Measurements from ENCODE around the gene HSPBP1. TPM values are rescaled to one million over a fixed set of nuclear protein-coding genes. Genes with fewer than 3 reads are reported as not detected.
A peak's percentile ranks its signal among the peaks of the same experiment; 100 is the strongest.

The HSPBP1 gene
- total and polyA plus RNA-seq, 9 of the 15 experiments (the other 6 are each of a cell fraction or from before 2014, with no cell fraction given): 0.83 to 81.3 (median 21.8) TPM

- in situ Hi-C loops (cut with MboI) (no loop called here), intact Hi-C loops (cut with micrococcal nuclease) (no loop called here)
- no peak for FAIRE-seq
- ChIA-PET CTCF (ENCODE audit: low intra/inter-chr PET ratio) (no interaction called here), POLR2A (interaction anchor here (0.7 to 1.2 kb wide), 3 partner anchors 9 to 159 kb away, joined by 3 to 9 read pairs (median 6); no protein-coding TSS in a partner anchor)
- Histone ChIP-seq H3K4me2 (ENCODE audit: insufficient read depth, low read length) (no peak overlapping the region), H3K27ac (ENCODE audit: extremely low read depth, low read depth, low read length) (no peak overlapping the region), H3K27me3 (ENCODE audit: control insufficient read depth in 2 of 2, insufficient read depth in 2 of 2, low read length in 2 of 2) (no peaks in the 10 kb centered on the region), H4K20me1 (replicated peaks; ENCODE audit: control insufficient read depth, insufficient read depth, low read length) (no peaks in the 10 kb centered on the region), H3K9ac (ENCODE audit: insufficient read depth in 1 of 2, low read depth in 2 of 2, low read length in 2 of 2) (peak overlapping the region in 1 of 2 experiments; percentile 11; a peak in 1 of 4 replicates), H3K36me3 (ENCODE audit: control insufficient read depth, insufficient read depth, low read length) (peaks cover 83% of the 10 kb centered on the region), H2AFZ (ENCODE audit: low read depth, low read length) (no peak overlapping the region), H3K4me1 (replicated peaks in 1 of 2; ENCODE audit: control insufficient read depth in 2 of 2, insufficient read depth in 2 of 2, low read length in 2 of 2) (peaks cover 0 to 47% of the 10 kb centered on the region in 2 experiments; a peak in 1 of 5 replicates), H3K9me3 (replicated peaks; ENCODE audit: control insufficient read depth, insufficient read depth, low read depth, low read length) (no peaks in the 10 kb centered on the region), H3K9me1 (ENCODE audit: control insufficient read depth, insufficient read depth, low read length) (peaks cover 3% of the 10 kb centered on the region), H3K79me2 (ENCODE audit: control insufficient read depth, insufficient read depth, low read length) (no peaks in the 10 kb centered on the region), H3K4me3 (no peak overlapping the region)
- no TSS peak for BruUV-seq (replicated peaks)
- no peak for DNase-seq (ENCODE audit: extremely low read depth in 1 of 4, low spot score in 3 of 4)
- 97% methylated on average over 12 of the region's 18 CpGs for WGBS (ENCODE audit: insufficient coverage, low coverage, missing lambda C conversion rate)
- TF ChIP-seq POLR2G (IDR thresholded peaks at IDR 0.05; ENCODE audit: low read depth, low read length) (peak; percentile 42; the same call in 1 of the 2 replicates), ZNF140 (CRISPR knock-in tag; IDR thresholded peaks at IDR 0.05) (no peak), RBM22 (IDR thresholded peaks at IDR 0.05; ENCODE audit: low read depth, low read length, poor library complexity, severe bottlenecking) (peak; percentile 35), ZKSCAN1 (IDR thresholded peaks at IDR 0.05; ENCODE audit: low read depth, low read length) (peak; percentile 70), STAT5A (IDR thresholded peaks at IDR 0.05; ENCODE audit: borderline replicate concordance, low read length) (no peak)
- no peak for ATAC-seq
Observed at GRCh38 chr19:55229145-55229788, 50.6 kb downstream of the HSPBP1 start.
